NT2/D1 (cell line): Measurements from ENCODE around the gene ZNRF2.

ENCODE experiments used
- YY1 ChIP-seq: IDR thresholded peaks from 2 replicates; pipeline ENCODE4 v1.6.1; 2011; ENCODE audit not compliant: insufficient read length, insufficient read depth
- ZNF274 ChIP-seq: IDR thresholded peaks from 2 replicates; pipeline ENCODE4 v1.6.1; 2011; ENCODE audit warnings: mild to moderate bottlenecking, low read depth, low read length

GRCh38 chr7:30363778-30364563 is 79.6 kb downstream of the ZNRF2 start:
- TF ChIP-seq ZNF274 (no peak), YY1 (no peak)
